ENCODE results near the gene OR1G1.
"Not testable (repeated sequence)": the region's sequence is repeated elsewhere in the genome, so short reads cannot be mapped to it uniquely, and the experiment has no call there.

Gene OR1G1

DNA sequence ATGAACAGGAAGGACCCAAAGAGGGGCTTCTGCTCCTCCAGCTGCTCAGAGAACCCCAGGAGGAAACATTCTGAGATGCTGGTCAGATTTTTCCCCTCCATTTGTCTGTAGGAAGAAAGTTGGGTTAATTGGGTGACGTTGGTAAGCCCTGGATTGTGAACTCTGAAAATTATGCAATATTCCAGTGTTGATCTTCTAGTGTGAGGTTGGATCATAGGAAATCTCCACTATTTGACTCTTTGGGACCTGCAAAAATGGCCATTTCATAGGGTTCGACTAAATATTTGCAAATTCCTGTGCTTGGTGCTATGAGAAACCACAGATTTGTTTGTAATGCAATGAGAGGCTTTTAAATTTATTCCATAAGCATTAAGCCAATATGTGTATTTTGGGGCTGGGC, at the start of gene OR1G1:
TSS of gene OR1G1 (minus strand) at position 101 of the 400 bp plus-strand sequence. CDS start at position 101, 0 bp downstream.
- in situ Hi-C loops (cut with HindIII; ENCODE audit: low sequenced_read_pairs): no loop called here

DNA sequence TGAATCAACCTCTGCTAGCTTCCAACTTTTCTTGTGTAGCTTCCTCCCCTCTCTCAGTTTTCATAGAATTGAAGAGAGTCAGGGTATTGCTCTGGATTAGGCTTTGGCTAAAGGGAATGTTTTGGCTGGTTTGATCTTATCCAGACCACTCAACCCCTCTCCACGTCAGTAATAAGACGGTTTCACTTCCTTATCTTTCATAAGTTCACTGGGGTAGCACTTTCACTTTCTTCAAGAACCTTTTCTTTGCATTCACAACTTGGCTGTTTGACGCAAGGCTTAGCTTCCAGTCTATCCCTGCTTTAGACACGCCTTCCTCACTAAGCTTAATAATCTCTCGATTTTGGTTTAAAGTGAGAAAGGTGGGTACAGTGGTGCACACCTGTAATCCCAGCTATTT, 40.2 kb upstream of the OR1G1 start:
- in situ Hi-C loops (cut with HindIII; ENCODE audit: low sequenced_read_pairs): no loop called here

GRCh38 chr17:3157218-3157617, 29.9 kb upstream of the OR1G1 start:
- in situ Hi-C loops (cut with HindIII; ENCODE audit: low sequenced_read_pairs): no loop called here

DNA sequence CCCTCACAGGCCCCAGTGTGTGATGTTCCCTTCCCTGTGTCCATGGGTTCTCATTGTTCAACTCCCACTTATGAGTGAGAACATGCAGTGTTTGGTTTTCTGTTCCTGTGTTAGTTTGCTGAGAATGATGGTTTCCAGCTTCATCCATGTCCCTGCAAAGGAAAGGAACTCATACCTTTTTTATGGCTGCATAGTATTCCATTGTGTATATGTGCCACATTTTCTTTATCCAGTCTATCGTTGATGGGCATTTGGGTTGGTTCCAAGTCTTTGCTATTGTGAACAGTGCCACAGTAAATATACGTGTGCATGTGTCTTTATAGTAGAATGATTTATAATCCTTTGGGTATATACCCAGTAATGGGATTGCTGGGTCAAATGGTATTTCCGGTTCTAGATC, 10.1 kb upstream of the OR1G1 start:
- in situ Hi-C loops (cut with HindIII; ENCODE audit: low sequenced_read_pairs): not testable (repeated sequence)

GRCh38 chr17:3104322-3104721, 23.0 kb downstream of the OR1G1 start, which contains the start of gene OR1D2:
TSS of gene OR1D2 (minus strand) at chr17:3104422. CDS start at chr17:3092996, 11,426 bp downstream.
- in situ Hi-C loops (cut with HindIII; ENCODE audit: low sequenced_read_pairs): no loop called here

Measured in endothelial cell of hepatic sinusoid (primary cell).